Uterus (tissue), 4 donors: ENCODE results near the gene CCSER2. TPM values are rescaled to one million over a fixed set of nuclear protein-coding genes. Genes with fewer than 3 reads are reported as not detected.
A peak's percentile ranks its signal among the peaks of the same experiment; 100 is the strongest.

Experiments
- DNase-seq, 2 donors: peaks; one replicate each; pipeline ENCODE4 v3.0.0-alpha.2; 2019 to 2020
- H3K27ac ChIP-seq, 2 donors: fragments of 200-600 bp; sonication (generic); 1 replicate in 1 of 2; 2 replicates in 1 of 2; pipeline ENCODE4 v1.5.1; 2016 to 2018
- H3K27me3 ChIP-seq, 2 donors: fragments of 200-600 bp; sonication (generic); one replicate each; pipeline ENCODE4 v1.5.1; 2018 to 2019; ENCODE audit warnings: control low read depth in 1 of 2
- H3K36me3 ChIP-seq, 2 donors: fragments of 200-600 bp; sonication (generic); one replicate each; pipeline ENCODE4 v1.5.1; 2019; ENCODE audit warnings: control low read depth in 1 of 2
- H3K4me1 ChIP-seq, 2 donors: fragments of 200-600 bp; sonication (generic); one replicate each; pipeline ENCODE4 v1.5.1; 2018 to 2019; ENCODE audit warnings: control low read depth in 1 of 2
- H3K4me3 ChIP-seq, 2 donors: fragments of 200-600 bp; sonication (generic); 1 replicate in 1 of 2; 2 replicates in 1 of 2; pipeline ENCODE4 v1.5.1; 2018 to 2019; ENCODE audit warnings: mild to moderate bottlenecking in 1 of 2
- H3K9me3 ChIP-seq, 2 donors: fragments of 200-600 bp; sonication (generic); one replicate each; pipeline ENCODE4 v1.5.1; 2019; ENCODE audit warnings: control low read depth in 1 of 2
- POLR2A ChIP-seq, 2 donors: fragments of 450-650 bp; IDR thresholded peaks; one replicate each; pipeline ENCODE4 v1.6.1; 2016; ENCODE audit warnings: antibody characterized with exemption in 2 of 2, mild to moderate bottlenecking in 1 of 2, moderate library complexity in 1 of 2
- intact Hi-C: fragments of 100-400 bp; cut with DNase I; formaldehyde crosslinking; loops from one replicate; pipeline ENCODE4 v1.15.1; 2023; ENCODE audit warnings: low total_unique reads
- total RNA-seq, 4 donors: library from RNA; depleted of rRNA in 3 of 4; stranded (reverse); fragments of >200 nt in 3 of 4; gene quantifications; one replicate each; pipeline versions ENCODE4 v1.1.0 to v1.2.4, GENCODE V29; 2014 to 2023
- TF ChIP-seq, protein P1 (sequence below), 4 experiments: fragments of 200-600 bp in 2 of 4; fragments of 450-650 bp in 2 of 4; sonication (generic) in 2 of 4; IDR thresholded peaks; one replicate each; pipeline ENCODE4 v1.5.1; 2016 to 2019; ENCODE audit warnings: antibody characterized with exemption in 4 of 4, mild to moderate bottlenecking in 2 of 4, moderate library complexity in 1 of 4
- donor health status: DM: yes; HTN: yes; CAD: no.

CCSER2 gene
- total RNA-seq, 4 donors from 2014 or later, result 40.5 to 112 (median 54.0) TPM

DNA sequence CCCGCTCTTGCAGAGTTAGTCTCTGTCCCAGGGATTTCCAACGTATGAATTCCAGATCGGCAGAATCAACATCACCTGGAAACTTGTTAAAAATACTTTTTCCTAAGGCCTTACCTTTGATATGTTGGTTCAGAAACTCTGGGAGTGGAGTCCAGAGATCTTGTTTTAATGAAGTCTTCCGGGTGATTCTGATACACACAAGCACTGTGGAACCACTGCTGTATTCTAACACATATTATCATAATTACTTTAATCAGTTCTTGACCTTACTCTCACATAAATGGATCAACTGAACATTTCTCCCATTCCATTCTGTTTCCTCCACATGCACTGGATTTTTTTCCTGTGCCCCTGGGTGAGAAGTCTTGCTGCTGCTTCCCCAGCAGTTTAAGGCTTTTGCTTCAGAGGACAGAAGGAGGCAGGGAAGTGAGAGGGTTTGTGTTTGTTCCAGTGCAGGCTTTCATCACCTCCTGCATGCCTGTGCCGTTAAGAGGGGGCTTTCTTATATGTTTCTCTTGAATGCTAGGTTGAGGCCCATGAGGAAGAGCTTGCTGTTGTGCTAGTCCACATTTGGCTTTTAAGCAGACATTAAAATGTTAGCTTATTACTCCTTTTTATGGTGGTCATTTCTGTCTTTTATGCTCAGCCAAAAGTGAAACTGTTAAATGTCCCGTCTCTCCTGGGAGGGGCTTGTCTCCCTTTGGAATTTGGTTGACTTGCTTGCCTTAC, 32.4 kb downstream of the CCSER2 start:
- peaks cover 0 to 6% of the 10 kb centered on the region in 2 donors for H3K4me1 ChIP-seq
- H3K27me3 ChIP-seq, result no peaks in the 10 kb centered on the region
- intact Hi-C loops, result no loop called here
- H3K27ac ChIP-seq, result peak overlapping the region in 1 of 2 donors; percentile 13
- no peaks in the 10 kb centered on the region for H3K36me3 ChIP-seq
- no peak for DNase-seq
- TF ChIP-seq POLR2A (IDR thresholded peaks at IDR 0.05), result no peak
- TF ChIP-seq, protein P1, sequence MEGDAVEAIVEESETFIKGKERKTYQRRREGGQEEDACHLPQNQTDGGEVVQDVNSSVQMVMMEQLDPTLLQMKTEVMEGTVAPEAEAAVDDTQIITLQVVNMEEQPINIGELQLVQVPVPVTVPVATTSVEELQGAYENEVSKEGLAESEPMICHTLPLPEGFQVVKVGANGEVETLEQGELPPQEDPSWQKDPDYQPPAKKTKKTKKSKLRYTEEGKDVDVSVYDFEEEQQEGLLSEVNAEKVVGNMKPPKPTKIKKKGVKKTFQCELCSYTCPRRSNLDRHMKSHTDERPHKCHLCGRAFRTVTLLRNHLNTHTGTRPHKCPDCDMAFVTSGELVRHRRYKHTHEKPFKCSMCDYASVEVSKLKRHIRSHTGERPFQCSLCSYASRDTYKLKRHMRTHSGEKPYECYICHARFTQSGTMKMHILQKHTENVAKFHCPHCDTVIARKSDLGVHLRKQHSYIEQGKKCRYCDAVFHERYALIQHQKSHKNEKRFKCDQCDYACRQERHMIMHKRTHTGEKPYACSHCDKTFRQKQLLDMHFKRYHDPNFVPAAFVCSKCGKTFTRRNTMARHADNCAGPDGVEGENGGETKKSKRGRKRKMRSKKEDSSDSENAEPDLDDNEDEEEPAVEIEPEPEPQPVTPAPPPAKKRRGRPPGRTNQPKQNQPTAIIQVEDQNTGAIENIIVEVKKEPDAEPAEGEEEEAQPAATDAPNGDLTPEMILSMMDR (IDR thresholded peaks at IDR 0.05), result no peak
- peak overlapping the region in 1 of 2 donors; percentile 13 for H3K4me3 ChIP-seq
- H3K9me3 ChIP-seq, result no peaks in the 10 kb centered on the region

DNA sequence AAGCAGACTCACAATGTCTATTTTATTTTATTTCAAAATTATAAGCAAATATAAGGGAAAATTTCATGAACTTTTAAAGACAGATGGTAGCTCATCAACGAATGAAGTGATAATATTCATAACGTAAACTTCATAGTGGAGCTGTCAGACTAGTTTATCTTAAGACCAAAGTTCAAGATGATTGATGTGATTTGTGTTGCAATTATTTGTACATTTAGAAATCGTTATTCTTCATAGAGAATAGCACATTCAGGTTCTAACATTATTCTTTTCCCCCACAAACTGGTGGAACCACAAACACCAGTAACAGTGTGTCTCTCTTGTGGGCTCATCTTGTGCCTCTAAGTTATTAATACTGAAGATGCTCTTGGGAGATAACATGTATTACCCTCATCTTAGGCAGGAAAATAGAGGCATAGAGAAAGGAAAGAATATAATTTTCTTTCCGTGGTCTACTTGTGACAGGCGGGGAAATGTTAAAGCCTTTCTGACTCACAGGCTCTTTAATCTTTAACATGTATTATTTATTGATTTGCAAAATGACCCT, 37.0 kb downstream of the CCSER2 start:
- intact Hi-C loops, result no loop called here
- no peaks in the 10 kb centered on the region for H3K4me1 ChIP-seq

DNA sequence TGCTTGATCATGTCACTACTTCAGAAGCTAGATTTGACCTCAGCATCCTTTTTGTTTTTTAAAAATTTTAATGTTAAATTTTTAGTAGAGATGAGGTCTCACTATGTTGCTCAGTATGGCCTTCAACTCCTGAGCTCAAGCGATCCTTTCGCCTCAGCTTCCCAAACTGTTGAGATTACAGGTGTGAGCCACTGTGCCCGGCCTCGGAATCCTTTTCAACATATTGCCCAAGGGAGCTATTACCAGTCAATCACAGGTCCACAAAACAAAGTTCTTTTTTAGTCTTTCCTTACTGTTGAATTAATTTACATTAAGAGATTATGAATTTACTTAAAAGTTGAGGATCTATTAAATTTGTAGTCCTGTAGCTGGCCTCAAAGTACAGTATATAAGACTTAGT, 37.7 kb downstream of the CCSER2 start:
- intact Hi-C loops, result no loop called here
- Histone ChIP-seq H3K4me3 (no peak overlapping the region), H3K9me3 (no peaks in the 10 kb centered on the region), H3K4me1 (no peaks in the 10 kb centered on the region), H3K27ac (no peak overlapping the region), H3K36me3 (no peaks in the 10 kb centered on the region), H3K27me3 (no peaks in the 10 kb centered on the region)
- no peak for TF ChIP-seq POLR2A (IDR thresholded peaks at IDR 0.05)
- TF ChIP-seq, protein P1 (IDR thresholded peaks at IDR 0.05), result no peak
- no peak for DNase-seq

More for the DNA sequence above, 37.0 kb downstream of the CCSER2 start:
- no peaks in the 10 kb centered on the region for H3K9me3 ChIP-seq
- no peaks in the 10 kb centered on the region for H3K27me3 ChIP-seq
- no peak overlapping the region for H3K4me3 ChIP-seq
- no peak overlapping the region for H3K27ac ChIP-seq
- TF ChIP-seq POLR2A (IDR thresholded peaks at IDR 0.05), result no peak
- TF ChIP-seq, protein P1 (IDR thresholded peaks at IDR 0.05), result no peak
- DNase-seq, result no peak
- no peaks in the 10 kb centered on the region for H3K36me3 ChIP-seq

DNA sequence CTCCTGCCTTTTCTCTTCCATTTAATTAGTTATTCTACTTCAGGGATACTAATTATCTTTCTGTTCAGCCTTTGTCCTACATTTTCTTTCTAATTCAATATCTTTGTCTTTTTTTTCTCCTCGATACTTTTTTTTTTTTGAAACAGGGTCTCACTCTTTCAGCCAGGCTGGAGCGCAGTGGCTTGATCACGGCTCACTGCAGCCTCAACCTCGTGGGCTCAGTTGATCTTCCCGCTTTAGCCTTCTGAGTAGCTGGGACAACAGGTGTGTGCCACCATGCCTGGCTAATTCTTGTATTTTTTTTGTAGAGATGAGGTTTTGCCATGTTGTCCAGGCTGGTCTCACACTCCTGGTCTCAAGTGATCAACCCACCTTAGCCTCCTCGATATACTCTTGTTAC, 38.9 kb downstream of the CCSER2 start:
- no peak for DNase-seq
- no peak overlapping the region for H3K4me3 ChIP-seq
- TF ChIP-seq POLR2A (IDR thresholded peaks at IDR 0.05), result no peak
- TF ChIP-seq, protein P1 (IDR thresholded peaks at IDR 0.05), result no peak
- H3K9me3 ChIP-seq, result no peaks in the 10 kb centered on the region
- intact Hi-C loops, result no loop called here
- H3K27me3 ChIP-seq, result no peaks in the 10 kb centered on the region
- no peaks in the 10 kb centered on the region for H3K4me1 ChIP-seq
- no peaks in the 10 kb centered on the region for H3K36me3 ChIP-seq
- H3K27ac ChIP-seq, result no peak overlapping the region

DNA sequence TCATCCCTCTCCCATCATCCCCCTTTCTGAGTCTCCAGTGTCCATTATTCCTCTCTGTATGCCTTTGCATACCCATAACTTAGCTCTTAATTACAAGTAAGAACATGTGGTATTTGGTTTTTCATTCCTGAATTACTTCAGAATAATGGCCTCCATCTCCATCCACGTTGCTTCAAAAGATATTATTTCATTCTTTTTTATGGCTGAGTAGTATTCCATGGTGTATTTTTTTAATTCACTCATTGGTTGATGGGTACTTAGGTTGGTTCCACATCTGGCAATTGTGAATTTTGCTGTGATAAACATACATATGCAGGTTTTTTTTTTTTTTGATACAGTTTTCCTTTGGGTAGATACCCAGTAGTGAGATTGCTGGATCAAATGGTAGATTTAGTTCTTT, 40.4 kb downstream of the CCSER2 start:
- TF ChIP-seq, protein P1 (IDR thresholded peaks at IDR 0.05), result no peak
- no peak for TF ChIP-seq POLR2A (IDR thresholded peaks at IDR 0.05)
- H3K4me3 ChIP-seq, result no peak overlapping the region
- H3K27me3 ChIP-seq, result no peaks in the 10 kb centered on the region
- DNase-seq, result no peak
- H3K27ac ChIP-seq, result no peak overlapping the region
- intact Hi-C loops, result no loop called here
- no peaks in the 10 kb centered on the region for H3K9me3 ChIP-seq
- H3K36me3 ChIP-seq, result no peaks in the 10 kb centered on the region
- H3K4me1 ChIP-seq, result no peaks in the 10 kb centered on the region
